ENCODE measurements around the gene NEDD4L.

DNA sequence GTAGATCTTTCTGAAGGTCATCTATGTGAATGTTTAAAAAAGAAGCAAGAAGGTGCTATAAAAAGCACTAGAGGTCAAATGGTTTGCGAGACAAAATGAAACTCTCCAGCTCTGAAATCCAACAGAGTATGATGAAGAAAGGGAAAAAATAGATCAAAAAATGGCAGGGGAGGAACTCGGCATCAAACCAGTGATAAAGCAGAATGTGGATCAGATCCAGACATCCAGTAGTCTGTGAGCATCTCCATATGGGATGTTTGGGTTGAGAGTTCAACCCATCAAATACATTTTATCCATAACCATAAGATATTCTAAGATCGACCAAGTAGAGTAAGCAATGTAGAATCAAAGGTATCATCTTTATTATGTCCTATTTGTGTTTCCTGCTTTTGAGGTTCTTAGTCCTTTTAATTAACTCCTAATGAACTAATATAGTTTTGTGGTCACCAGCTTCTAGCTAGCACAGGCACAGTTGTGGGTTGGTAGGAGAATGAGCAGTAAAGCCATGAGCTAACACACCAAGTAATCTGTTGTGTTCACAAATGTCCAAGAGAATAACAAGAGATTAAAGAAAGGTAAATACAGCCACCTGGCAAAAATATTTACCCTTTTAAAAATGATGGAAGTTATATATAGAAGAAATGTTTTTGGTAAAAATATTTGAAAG lies 160.9 kb downstream of the NEDD4L start:
- TF ChIP-seq CTCF (IDR thresholded peaks at IDR 0.05) (no peak), POLR2A (IDR thresholded peaks at IDR 0.05) (no peak)

All from adrenal gland (tissue), 5 donors.